PC-3 (cell line): ENCODE measurements around the gene CFAP97D1.

ENCODE experiments used
- EZH2 ChIP-seq: fragments of 300-600 bp; sonication (generic); IDR thresholded peaks from one replicate; pipeline ENCODE4 v1.6.1; 2017; ENCODE audit warnings: antibody characterized with exemption, mild to moderate bottlenecking, low read length; ENCODE audit not compliant: unreplicated experiment
- TF ChIP-seq, protein P1 (sequence below): fragments of 300-600 bp; sonication (generic); conservative IDR thresholded peaks from 2 replicates; pipeline ENCODE4 v1.5.1; 2017; ENCODE audit warnings: antibody characterized with exemption, low read depth, mild to moderate bottlenecking, low read length

DNA sequence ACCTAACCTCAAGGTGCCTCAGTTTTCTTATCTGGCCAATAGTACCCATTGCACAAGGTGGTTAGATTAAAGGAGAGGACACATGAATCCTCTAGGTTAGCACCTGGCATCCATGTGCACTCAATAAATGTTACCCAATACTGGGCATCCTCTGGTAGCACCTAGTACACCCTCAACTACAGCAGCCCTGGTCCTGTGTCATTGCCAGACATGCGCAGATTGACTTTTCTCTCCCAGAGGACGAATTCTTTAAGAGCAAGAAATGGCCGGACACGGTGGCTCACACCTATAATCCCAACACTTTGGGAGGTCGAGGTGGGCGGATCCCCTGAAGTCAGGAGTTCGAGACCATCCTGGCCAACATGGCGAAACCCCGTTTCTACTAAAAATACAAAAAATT lies 8.8 kb upstream of the CFAP97D1 start:
- TF ChIP-seq, protein P1, sequence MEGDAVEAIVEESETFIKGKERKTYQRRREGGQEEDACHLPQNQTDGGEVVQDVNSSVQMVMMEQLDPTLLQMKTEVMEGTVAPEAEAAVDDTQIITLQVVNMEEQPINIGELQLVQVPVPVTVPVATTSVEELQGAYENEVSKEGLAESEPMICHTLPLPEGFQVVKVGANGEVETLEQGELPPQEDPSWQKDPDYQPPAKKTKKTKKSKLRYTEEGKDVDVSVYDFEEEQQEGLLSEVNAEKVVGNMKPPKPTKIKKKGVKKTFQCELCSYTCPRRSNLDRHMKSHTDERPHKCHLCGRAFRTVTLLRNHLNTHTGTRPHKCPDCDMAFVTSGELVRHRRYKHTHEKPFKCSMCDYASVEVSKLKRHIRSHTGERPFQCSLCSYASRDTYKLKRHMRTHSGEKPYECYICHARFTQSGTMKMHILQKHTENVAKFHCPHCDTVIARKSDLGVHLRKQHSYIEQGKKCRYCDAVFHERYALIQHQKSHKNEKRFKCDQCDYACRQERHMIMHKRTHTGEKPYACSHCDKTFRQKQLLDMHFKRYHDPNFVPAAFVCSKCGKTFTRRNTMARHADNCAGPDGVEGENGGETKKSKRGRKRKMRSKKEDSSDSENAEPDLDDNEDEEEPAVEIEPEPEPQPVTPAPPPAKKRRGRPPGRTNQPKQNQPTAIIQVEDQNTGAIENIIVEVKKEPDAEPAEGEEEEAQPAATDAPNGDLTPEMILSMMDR, result no peak
- no peak for TF ChIP-seq EZH2
